Esophagus squamous epithelium (tissue), 5 donors: ENCODE measurements around the gene EIF5A2. TPM values are rescaled to one million over a fixed set of nuclear protein-coding genes. Genes with fewer than 3 reads are reported as not detected.
A peak's percentile ranks its signal among the peaks of the same experiment; 100 is the strongest.
"Not testable (repeated sequence)": the region's sequence is repeated elsewhere in the genome, so short reads cannot be mapped to it uniquely, and the experiment has no call there.

Experiments
- DNase-seq: peaks from one replicate; lab custom pipeline; 2025; lab: John Stamatoyannopoulos, UW
- H3K27ac ChIP-seq, 4 donors: fragments of 200-600 bp; sonication (generic); one replicate each; pipeline ENCODE4 v1.5.1; 2016 to 2019; ENCODE audit warnings: mild to moderate bottlenecking in 1 of 4
- H3K27me3 ChIP-seq, 4 donors: fragments of 200-600 bp; sonication (generic); 1 replicate in 3 of 4; 2 replicates in 1 of 4; pipeline versions ENCODE4 v1.5.1 to v1.6.0; 2017 to 2021; ENCODE audit warnings: antibody characterized with exemption in 1 of 4
- H3K36me3 ChIP-seq, 3 donors: fragments of 200-600 bp; sonication (generic); one replicate each; pipeline ENCODE4 v1.5.1; 2016 to 2019
- H3K4me1 ChIP-seq, 3 donors: fragments of 200-600 bp; sonication (generic); one replicate each; pipeline ENCODE4 v1.5.1; 2017 to 2019
- H3K4me3 ChIP-seq, 4 donors: fragments of 200-600 bp; sonication (generic); 1 replicate in 3 of 4; 2 replicates in 1 of 4; pipeline ENCODE4 v1.5.1; 2016 to 2019; ENCODE audit warnings: mild to moderate bottlenecking in 2 of 4, moderate library complexity in 1 of 4
- H3K9me3 ChIP-seq, 3 donors: fragments of 200-600 bp; sonication (generic); one replicate each; pipeline ENCODE4 v1.5.1; 2016 to 2019
- CTCF ChIP-seq, 6 experiments: fragments of 450-650 bp in 4 of 6; fragments of 200-600 bp in 2 of 6; sonication (generic) in 2 of 6; IDR thresholded peaks; one replicate each; pipeline ENCODE4 v1.5.1; 2016 to 2019; ENCODE audit warnings: antibody characterized with exemption in 6 of 6, mild to moderate bottlenecking in 4 of 6, moderate library complexity in 4 of 6
- POLR2A ChIP-seq, 4 donors: fragments of 450-650 bp; IDR thresholded peaks; one replicate each; pipeline ENCODE4 v1.6.1; 2017; ENCODE audit warnings: antibody characterized with exemption in 4 of 4, mild to moderate bottlenecking in 4 of 4, moderate library complexity in 3 of 4
- WGBS, 2 donors: methylation state at CpG; one replicate each; pipeline ENCODE4 v1.1.5; 2018; 5-methylcytosine and 5-hydroxymethylcytosine counted together
- intact Hi-C: fragments of 100-400 bp; cut with DNase I; formaldehyde crosslinking; loops from one replicate; pipeline ENCODE4 v1.15.0; 2022
- total RNA-seq, 4 donors: library from RNA; depleted of rRNA; stranded (reverse); fragments of >200 nt; gene quantifications; one replicate each; pipeline ENCODE4 v1.1.0, GENCODE V29; 2016
- donor health status: DM: yes; HTN: yes; CAD: no.

Gene EIF5A2
- total RNA-seq, 4 donors from 2014 or later, result 2.3 to 6.0 (median 2.6) TPM

GRCh38 chr3:170907637-170908234, 701 bp downstream of the EIF5A2 start:
- no peak for DNase-seq
- no peak for TF ChIP-seq POLR2A (IDR thresholded peaks at IDR 0.05)
- peaks cover 0 to 15% (median 15%) of the 10 kb centered on the region in 3 donors for H3K9me3 ChIP-seq
- peak overlapping the region; percentile 52 to 84 (median 62) for H3K4me3 ChIP-seq
- H3K36me3 ChIP-seq, result no peaks in the 10 kb centered on the region
- H3K27me3 ChIP-seq, result peaks cover 0 to 11% (median 0%) of the 10 kb centered on the region in 4 donors
- peak overlapping the region; percentile 32 to 82 (median 58) for H3K27ac ChIP-seq
- intact Hi-C loops, result no loop called here
- WGBS, 2 donors, result 26 to 33% methylated on average over 12 of the region's 33 CpGs
- peaks cover 7 to 30% (median 15%) of the 10 kb centered on the region in 3 donors for H3K4me1 ChIP-seq

- H3K9me3 ChIP-seq, result peaks cover 0 to 14% (median 13%) of the 10 kb centered on the region in 3 donors
- H3K27ac ChIP-seq, result no peak overlapping the region
- peaks cover 7 to 30% (median 15%) of the 10 kb centered on the region in 3 donors for H3K4me1 ChIP-seq
- WGBS, 2 donors, result 78 to 88% methylated on average over 2 of the region's 2 CpGs
- no peak for TF ChIP-seq CTCF (IDR thresholded peaks at IDR 0.05)
- no peak for TF ChIP-seq POLR2A (IDR thresholded peaks at IDR 0.05)
- H3K27me3 ChIP-seq, result peaks cover 0 to 11% (median 0%) of the 10 kb centered on the region in 4 donors
- DNase-seq, result no peak
- no peak overlapping the region for H3K4me3 ChIP-seq
- no peaks in the 10 kb centered on the region for H3K36me3 ChIP-seq
- intact Hi-C loops, result no loop called here
Observed at GRCh38 chr3:170905862-170906261, 2.6 kb downstream of the EIF5A2 start.

GRCh38 chr3:170903123-170903522, 5.3 kb downstream of the EIF5A2 start:
- no peak for DNase-seq
- Histone ChIP-seq H3K27ac (no peak overlapping the region), H3K4me3 (no peak overlapping the region), H3K36me3 (no peaks in the 10 kb centered on the region), H3K4me1 (peaks cover 7 to 18% (median 8%) of the 10 kb centered on the region in 3 donors), H3K9me3 (no peaks in the 10 kb centered on the region), H3K27me3 (peaks cover 0 to 10% (median 0%) of the 10 kb centered on the region in 4 donors)
- intact Hi-C loops, result no loop called here
- WGBS, 2 donors, result 93 to 96% methylated on average over 3 of the region's 3 CpGs
- no peak for TF ChIP-seq POLR2A (IDR thresholded peaks at IDR 0.05)
- TF ChIP-seq CTCF (IDR thresholded peaks at IDR 0.05), result no peak

- TF ChIP-seq CTCF (IDR thresholded peaks at IDR 0.05) (no peak), POLR2A (IDR thresholded peaks at IDR 0.05) (no peak)
- Histone ChIP-seq H3K27me3 (no peaks in the 10 kb centered on the region), H3K27ac (no peak overlapping the region), H3K4me1 (no peaks in the 10 kb centered on the region), H3K4me3 (no peak overlapping the region), H3K36me3 (no peaks in the 10 kb centered on the region), H3K9me3 (no peaks in the 10 kb centered on the region)
- WGBS, 2 donors, result 90 to 100% methylated on average over 1 of the region's 1 CpG
- intact Hi-C loops, result no loop called here
- no peak for DNase-seq
Observed at GRCh38 chr3:170899455-170899854, 9.0 kb downstream of the EIF5A2 start.

GRCh38 chr3:170897978-170898377, 10.5 kb downstream of the EIF5A2 start:
- 91 to 93% methylated on average over 2 of the region's 2 CpGs for WGBS, 2 donors
- intact Hi-C loops, result no loop called here
- TF ChIP-seq POLR2A (IDR thresholded peaks at IDR 0.05) (no peak), CTCF (IDR thresholded peaks at IDR 0.05) (no peak)

GRCh38 chr3:170897199-170897598, 11.2 kb downstream of the EIF5A2 start:
- H3K4me3 ChIP-seq, H3K4me1 ChIP-seq, intact Hi-C loops, H3K36me3 ChIP-seq, H3K27me3 ChIP-seq, H3K27ac ChIP-seq, H3K9me3 ChIP-seq, DNase-seq: not testable (repeated sequence)
- 100% methylated on average over 1 of the region's 1 CpG for WGBS, 2 donors

More at GRCh38 chr3:170897978-170898377, 10.5 kb downstream of the EIF5A2 start:
- Histone ChIP-seq H3K9me3 (no peaks in the 10 kb centered on the region), H3K27ac (no peak overlapping the region), H3K36me3 (no peaks in the 10 kb centered on the region), H3K27me3 (no peaks in the 10 kb centered on the region), H3K4me1 (no peaks in the 10 kb centered on the region), H3K4me3 (no peak overlapping the region)
- no peak for DNase-seq
